ENCODE measurements around the gene MYO1G. TPM values are rescaled to one million over a fixed set of nuclear protein-coding genes. Genes with fewer than 3 reads are reported as not detected.

The MYO1G gene
- polyA plus RNA-seq, 1 of the 3 experiments (the other 2 are of a cell fraction) = 0.05 TPM

DNA sequence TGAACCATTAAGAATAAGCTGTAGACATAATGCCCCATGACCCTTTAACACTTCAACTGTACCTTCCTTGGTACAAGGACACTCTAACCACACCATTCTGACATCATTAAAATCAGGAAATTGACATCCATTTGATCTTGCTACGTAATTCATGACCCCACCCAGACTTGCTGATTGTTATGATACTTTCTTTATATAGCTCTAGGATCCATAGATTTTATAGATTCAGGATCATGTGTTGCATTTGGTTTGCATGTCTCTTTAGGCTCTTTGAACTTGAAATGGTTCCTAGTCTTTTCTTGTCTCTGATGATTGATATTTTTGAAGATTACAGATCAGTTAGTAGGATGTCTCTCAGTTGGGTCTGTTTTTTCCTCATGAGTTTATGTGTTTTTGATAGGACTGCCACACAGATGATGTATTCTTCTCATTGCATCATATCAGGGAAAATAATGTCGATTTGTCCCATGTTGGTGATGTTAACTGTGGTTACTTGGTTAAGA, 34.7 kb upstream of the MYO1G start:
- no peak overlapping the region for H2AFZ ChIP-seq (ENCODE audit: low read depth)
- peaks cover 0 to 29% of the 10 kb centered on the region in 2 experiments for H3K36me3 ChIP-seq (replicated peaks in 1 of 2; ENCODE audit: control insufficient read depth in 1 of 2, insufficient read depth in 2 of 2, low read length in 1 of 2)
- no peaks in the 10 kb centered on the region for H3F3A ChIP-seq (replicated peaks; ENCODE audit: insufficient read depth)
- no peaks in the 10 kb centered on the region for H3K4me1 ChIP-seq (ENCODE audit: control insufficient read depth in 1 of 2, insufficient read depth in 2 of 2, low read depth in 1 of 2, low read length in 1 of 2)
- H3K4me2 ChIP-seq = no peak overlapping the region
- H4K20me1 ChIP-seq (ENCODE audit: insufficient read depth) = peaks cover 6% of the 10 kb centered on the region; the same call in 1 of the 2 replicates
- no peak for TF ChIP-seq EP300 (IDR thresholded peaks at IDR 0.05; ENCODE audit: borderline replicate concordance in 1 of 2, low read depth in 1 of 2, low read length in 1 of 2)
- no peak for DNase-seq
- H3K79me2 ChIP-seq (ENCODE audit: insufficient read depth) = peaks cover 85% of the 10 kb centered on the region
- H3K9ac ChIP-seq = no peak overlapping the region
- H3K4me3 ChIP-seq (ENCODE audit: low read depth in 2 of 2, low read length in 1 of 2) = no peak overlapping the region
- ChIA-PET CTCF (interaction anchor here (0.7 to 2.4 kb wide), 4 partner anchors 9 to 104 kb away, joined by 3 to 10 read pairs (median 4); no protein-coding TSS in a partner anchor), POLR2A (no interaction called here)
- no peaks in the 10 kb centered on the region for H3K27me3 ChIP-seq (ENCODE audit: insufficient read depth)
- H3K27ac ChIP-seq (ENCODE audit: low read depth in 2 of 2, low read length in 1 of 2) = no peak overlapping the region
- H3K9me3 ChIP-seq = no peaks in the 10 kb centered on the region
- H3K9me2 ChIP-seq = no peaks in the 10 kb centered on the region
- 97% methylated on average over 2 of the region's 2 CpGs for WGBS (ENCODE audit: low lambda C conversion rate)

- ChIA-PET CTCF (interaction anchor here (1.1 kb wide), 1 partner anchor 128 kb away, joined by 3 read pairs; no protein-coding TSS in a partner anchor), POLR2A (no interaction called here)
- H3K9me2 ChIP-seq = no peaks in the 10 kb centered on the region
- H3K9me3 ChIP-seq = no peaks in the 10 kb centered on the region
- no peaks in the 10 kb centered on the region; a peak in 1 of 4 replicates for H3K4me1 ChIP-seq (ENCODE audit: control insufficient read depth in 1 of 2, insufficient read depth in 2 of 2, low read depth in 1 of 2, low read length in 1 of 2)
- no peaks in the 10 kb centered on the region for H3F3A ChIP-seq (replicated peaks; ENCODE audit: insufficient read depth)
- H3K4me2 ChIP-seq = no peak overlapping the region
- peaks cover 100% of the 10 kb centered on the region for H3K79me2 ChIP-seq (ENCODE audit: insufficient read depth)
- H3K27ac ChIP-seq (ENCODE audit: low read depth in 2 of 2, low read length in 1 of 2) = no peak overlapping the region
- WGBS (ENCODE audit: low lambda C conversion rate) = 96% methylated on average over 7 of the region's 7 CpGs
- no peak overlapping the region for H3K4me3 ChIP-seq (ENCODE audit: low read depth in 2 of 2, low read length in 1 of 2)
- TF ChIP-seq ELF1 (IDR thresholded peaks at IDR 0.05) = no peak
- TF ChIP-seq GATA2 (CRISPR knock-in tag; IDR thresholded peaks at IDR 0.05) = no peak
- no peak for TF ChIP-seq RCOR1 (IDR thresholded peaks at IDR 0.05; ENCODE audit: low read length)
- no peak for TF ChIP-seq JUND (IDR thresholded peaks at IDR 0.05)
- TF ChIP-seq TCF12 (IDR thresholded peaks at IDR 0.05) = no peak
- TF ChIP-seq, protein P1, sequence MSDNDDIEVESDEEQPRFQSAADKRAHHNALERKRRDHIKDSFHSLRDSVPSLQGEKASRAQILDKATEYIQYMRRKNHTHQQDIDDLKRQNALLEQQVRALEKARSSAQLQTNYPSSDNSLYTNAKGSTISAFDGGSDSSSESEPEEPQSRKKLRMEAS (IDR thresholded peaks at IDR 0.05; ENCODE audit: low read depth) = no peak
- no peak for TF ChIP-seq USF2 (IDR thresholded peaks at IDR 0.05; ENCODE audit: borderline replicate concordance, low read depth, low read length)
- TF ChIP-seq FOSL2 (IDR thresholded peaks at IDR 0.05; ENCODE audit: borderline replicate concordance, low read depth) = no peak
- no peak for TF ChIP-seq NFIC (IDR thresholded peaks at IDR 0.05; ENCODE audit: borderline replicate concordance)
- TF ChIP-seq EP300 (IDR thresholded peaks at IDR 0.05; ENCODE audit: borderline replicate concordance in 1 of 2, low read depth in 1 of 2, low read length in 1 of 2) = no peak
- no peak for TF ChIP-seq PBX3 (IDR thresholded peaks at IDR 0.05)
- TF ChIP-seq, protein P2, sequence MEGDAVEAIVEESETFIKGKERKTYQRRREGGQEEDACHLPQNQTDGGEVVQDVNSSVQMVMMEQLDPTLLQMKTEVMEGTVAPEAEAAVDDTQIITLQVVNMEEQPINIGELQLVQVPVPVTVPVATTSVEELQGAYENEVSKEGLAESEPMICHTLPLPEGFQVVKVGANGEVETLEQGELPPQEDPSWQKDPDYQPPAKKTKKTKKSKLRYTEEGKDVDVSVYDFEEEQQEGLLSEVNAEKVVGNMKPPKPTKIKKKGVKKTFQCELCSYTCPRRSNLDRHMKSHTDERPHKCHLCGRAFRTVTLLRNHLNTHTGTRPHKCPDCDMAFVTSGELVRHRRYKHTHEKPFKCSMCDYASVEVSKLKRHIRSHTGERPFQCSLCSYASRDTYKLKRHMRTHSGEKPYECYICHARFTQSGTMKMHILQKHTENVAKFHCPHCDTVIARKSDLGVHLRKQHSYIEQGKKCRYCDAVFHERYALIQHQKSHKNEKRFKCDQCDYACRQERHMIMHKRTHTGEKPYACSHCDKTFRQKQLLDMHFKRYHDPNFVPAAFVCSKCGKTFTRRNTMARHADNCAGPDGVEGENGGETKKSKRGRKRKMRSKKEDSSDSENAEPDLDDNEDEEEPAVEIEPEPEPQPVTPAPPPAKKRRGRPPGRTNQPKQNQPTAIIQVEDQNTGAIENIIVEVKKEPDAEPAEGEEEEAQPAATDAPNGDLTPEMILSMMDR (IDR thresholded peaks at IDR 0.05) = no peak
- TF ChIP-seq SIN3A (IDR thresholded peaks at IDR 0.05; ENCODE audit: borderline replicate concordance, low read depth, low read length) = no peak
- TF ChIP-seq MEF2A (IDR thresholded peaks at IDR 0.05; ENCODE audit: borderline replicate concordance, low read depth) = no peak
- TF ChIP-seq TAF1 (IDR thresholded peaks at IDR 0.05; ENCODE audit: borderline replicate concordance, low read depth, low read length) = no peak
- no peak for TF ChIP-seq RFX5 (IDR thresholded peaks at IDR 0.05; ENCODE audit: low read length)
- TF ChIP-seq EZH2phosphoT487 (IDR thresholded peaks at IDR 0.05; ENCODE audit: borderline replicate concordance, low read depth) = no peak
- no peak for TF ChIP-seq NRF1 (IDR thresholded peaks at IDR 0.05; ENCODE audit: low read depth, low read length)
- TF ChIP-seq FOXJ3 (CRISPR knock-in tag; IDR thresholded peaks at IDR 0.05) = no peak
- TF ChIP-seq RXRA (IDR thresholded peaks at IDR 0.05; ENCODE audit: borderline replicate concordance, low read depth) = no peak
- peaks cover 0 to 10% of the 10 kb centered on the region in 2 experiments for H3K36me3 ChIP-seq (replicated peaks in 1 of 2; ENCODE audit: control insufficient read depth in 1 of 2, insufficient read depth in 2 of 2, low read length in 1 of 2)
- no peaks in the 10 kb centered on the region for H3K27me3 ChIP-seq (ENCODE audit: insufficient read depth)
- no peak for DNase-seq
- peaks cover 34% of the 10 kb centered on the region for H4K20me1 ChIP-seq (ENCODE audit: insufficient read depth)
- no peak overlapping the region for H3K9ac ChIP-seq
- H2AFZ ChIP-seq (ENCODE audit: low read depth) = no peak overlapping the region
Observed at GRCh38 chr7:45007571-45008328, 28.9 kb upstream of the MYO1G start.
